ENCODE data around the gene MBTPS1.

DNA sequence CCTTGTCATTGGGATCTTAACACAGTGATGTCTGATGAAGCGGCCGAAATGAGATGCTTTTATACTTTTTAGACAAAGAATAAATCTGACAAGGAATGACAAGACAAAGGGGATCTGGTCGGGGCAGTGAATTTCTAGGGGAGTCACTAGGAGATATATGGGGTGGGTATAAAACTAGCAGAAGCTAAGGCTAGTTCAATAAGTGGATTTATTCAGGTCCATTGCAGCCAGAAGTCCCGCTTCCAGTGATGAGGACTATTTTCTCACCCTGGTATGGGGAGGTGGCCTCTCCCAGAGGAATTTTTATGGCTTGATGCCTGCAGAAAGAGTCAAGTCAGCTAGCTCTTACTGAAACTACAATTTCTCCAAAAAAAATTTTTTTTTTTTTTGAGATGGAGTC, 98.0 kb downstream of the MBTPS1 start:
- TF ChIP-seq CTCF (IDR thresholded peaks at IDR 0.05; ENCODE audit: low read depth, low read length) (no peak), EZH2phosphoT487 (IDR thresholded peaks at IDR 0.05; ENCODE audit: low read depth) (no peak)
